Breast epithelium (tissue), 4 donors: Measurements from ENCODE around the gene MYO1B. TPM values are rescaled to one million over a fixed set of nuclear protein-coding genes. Genes with fewer than 3 reads are reported as not detected.

Source experiments
- DNase-seq, 2 donors: peaks; one replicate each; pipeline ENCODE4 v3.0.0-alpha.2; 2019; ENCODE audit warnings: low spot score in 2 of 2
- H3K27ac ChIP-seq, 2 donors: fragments of 200-600 bp; sonication (generic) in 1 of 2; one replicate each; pipeline ENCODE4 v1.5.1; 2016 to 2019; ENCODE audit warnings: mild to moderate bottlenecking in 1 of 2
- H3K27me3 ChIP-seq, 2 donors: fragments of 200-600 bp; sonication (generic) in 1 of 2; one replicate each; pipeline versions ENCODE4 v1.5.1 to v1.6.0; 2017 to 2019; ENCODE audit warnings: control low read depth in 1 of 2, mild to moderate bottlenecking in 1 of 2
- H3K36me3 ChIP-seq: fragments of 200-600 bp; one replicate; pipeline ENCODE4 v1.5.1; 2019
- H3K4me1 ChIP-seq, 2 donors: fragments of 200-600 bp; sonication (generic); one replicate each; pipeline ENCODE4 v1.5.1; 2016 to 2019; ENCODE audit warnings: control low read depth in 1 of 2
- H3K4me3 ChIP-seq, 3 donors: fragments of 200-600 bp; sonication (generic); 1 replicate in 2 of 3; 2 replicates in 1 of 3; pipeline ENCODE4 v1.5.1; 2016 to 2019; ENCODE audit warnings: mild to moderate bottlenecking in 3 of 3, moderate library complexity in 2 of 3
- H3K9me3 ChIP-seq, 2 donors: fragments of 200-600 bp; sonication (generic) in 1 of 2; one replicate each; pipeline ENCODE4 v1.5.1; 2016 to 2019; ENCODE audit warnings: control low read depth in 1 of 2
- CTCF ChIP-seq, 3 donors: fragments of 450-650 bp; IDR thresholded peaks; one replicate each; pipeline ENCODE4 v1.5.1; 2016 to 2017; ENCODE audit warnings: antibody characterized with exemption in 3 of 3, mild to moderate bottlenecking in 3 of 3, moderate library complexity in 3 of 3
- POLR2A ChIP-seq: fragments of 450-650 bp; IDR thresholded peaks from one replicate; pipeline ENCODE4 v1.6.1; 2016; ENCODE audit warnings: antibody characterized with exemption, mild to moderate bottlenecking, moderate library complexity
- POLR2AphosphoS5 ChIP-seq, 3 donors: sonication (generic); formaldehyde crosslinking; IDR thresholded peaks; one replicate each; pipeline ENCODE4 v1.6.1; 2017; ENCODE audit warnings: antibody characterized with exemption in 3 of 3
- intact Hi-C: fragments of 100-400 bp; cut with DNase I; formaldehyde crosslinking; loops from one replicate; pipeline ENCODE4 v1.15.1; 2023; ENCODE audit warnings: low total_unique reads
- total RNA-seq, 3 donors: library from RNA; depleted of rRNA; stranded (reverse); fragments of >200 nt; gene quantifications; one replicate each; pipeline ENCODE4 v1.1.0, GENCODE V29; 2016

Gene MYO1B
- total RNA-seq, 3 donors from 2014 or later = 34.1 to 73.9 (median 63.9) TPM

- intact Hi-C loops = no loop called here
- Histone ChIP-seq H3K36me3 (no peaks in the 10 kb centered on the region), H3K4me1 (no peaks in the 10 kb centered on the region), H3K27me3 (no peaks in the 10 kb centered on the region), H3K9me3 (no peaks in the 10 kb centered on the region), H3K4me3 (no peak overlapping the region), H3K27ac (peak overlapping the region in 1 of 2 donors; percentile 41)
- peak; percentile 27 to 59 for DNase-seq
- TF ChIP-seq CTCF (IDR thresholded peaks at IDR 0.05) (no peak), POLR2A (no peak), POLR2AphosphoS5 (IDR thresholded peaks at IDR 0.05) (no peak)
These were observed 137.6 kb downstream of the MYO1B start for GRCh38 chr2:191382801-191383200.

DNA sequence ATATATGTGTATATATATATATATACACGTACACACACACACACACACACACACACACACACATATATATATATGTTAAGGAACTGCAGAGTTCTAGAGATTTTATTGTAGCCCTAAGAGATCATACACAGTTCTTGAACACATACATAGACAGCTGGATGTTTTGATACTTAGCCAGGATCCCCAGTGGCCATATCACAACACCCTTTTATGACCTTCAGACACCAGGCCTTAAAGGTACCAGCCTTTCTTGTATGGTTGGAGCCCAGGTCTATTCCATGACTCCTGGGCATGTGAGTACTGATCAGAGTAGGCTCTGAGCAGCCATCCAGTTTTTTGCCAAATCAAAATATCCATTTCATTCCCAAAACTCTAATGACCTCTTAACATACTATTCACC lies 138.3 kb downstream of the MYO1B start:
- intact Hi-C loops = no loop called here
- H3K36me3 ChIP-seq = no peaks in the 10 kb centered on the region
- no peaks in the 10 kb centered on the region for H3K9me3 ChIP-seq
- TF ChIP-seq CTCF (IDR thresholded peaks at IDR 0.05) = no peak
- TF ChIP-seq POLR2A = no peak
- no peak for TF ChIP-seq POLR2AphosphoS5 (IDR thresholded peaks at IDR 0.05)
- no peaks in the 10 kb centered on the region for H3K4me1 ChIP-seq
- H3K4me3 ChIP-seq = no peak overlapping the region
- DNase-seq = no peak
- H3K27me3 ChIP-seq = no peaks in the 10 kb centered on the region
- no peak overlapping the region for H3K27ac ChIP-seq

DNA sequence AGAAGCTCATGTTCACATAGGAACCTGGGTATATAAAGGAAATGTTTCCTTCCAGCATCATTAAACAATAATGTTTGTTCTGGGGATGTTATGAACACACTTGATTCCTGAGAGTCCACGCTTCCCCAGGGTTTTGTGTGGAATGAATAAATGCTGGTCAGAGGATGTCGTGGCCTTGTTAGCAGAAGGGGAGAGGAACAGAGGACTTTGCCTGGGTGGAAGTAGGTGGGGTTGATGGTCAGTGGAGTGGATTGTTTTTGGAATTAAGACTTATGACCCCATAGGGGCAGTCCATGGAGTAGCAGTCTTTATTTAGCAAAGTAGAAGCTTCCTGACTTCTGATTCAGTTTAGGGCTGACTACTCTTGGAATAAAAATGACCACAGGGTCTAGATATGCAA lies 139.6 kb downstream of the MYO1B start:
- TF ChIP-seq POLR2A (no peak), POLR2AphosphoS5 (IDR thresholded peaks at IDR 0.05) (no peak), CTCF (IDR thresholded peaks at IDR 0.05) (no peak)
- Histone ChIP-seq H3K27ac (no peak overlapping the region), H3K27me3 (no peaks in the 10 kb centered on the region), H3K9me3 (no peaks in the 10 kb centered on the region), H3K4me3 (no peak overlapping the region), H3K4me1 (no peaks in the 10 kb centered on the region), H3K36me3 (no peaks in the 10 kb centered on the region)
- intact Hi-C loops = no loop called here
- DNase-seq = no peak

- TF ChIP-seq CTCF (IDR thresholded peaks at IDR 0.05) (no peak), POLR2A (no peak), POLR2AphosphoS5 (IDR thresholded peaks at IDR 0.05) (no peak)
- Histone ChIP-seq H3K4me3 (no peak overlapping the region), H3K36me3 (no peaks in the 10 kb centered on the region), H3K4me1 (no peaks in the 10 kb centered on the region), H3K27ac (no peak overlapping the region), H3K27me3 (no peaks in the 10 kb centered on the region), H3K9me3 (no peaks in the 10 kb centered on the region)
- intact Hi-C loops = no loop called here
- no peak for DNase-seq
These were observed 140.4 kb downstream of the MYO1B start for GRCh38 chr2:191385416-191386160.

DNA sequence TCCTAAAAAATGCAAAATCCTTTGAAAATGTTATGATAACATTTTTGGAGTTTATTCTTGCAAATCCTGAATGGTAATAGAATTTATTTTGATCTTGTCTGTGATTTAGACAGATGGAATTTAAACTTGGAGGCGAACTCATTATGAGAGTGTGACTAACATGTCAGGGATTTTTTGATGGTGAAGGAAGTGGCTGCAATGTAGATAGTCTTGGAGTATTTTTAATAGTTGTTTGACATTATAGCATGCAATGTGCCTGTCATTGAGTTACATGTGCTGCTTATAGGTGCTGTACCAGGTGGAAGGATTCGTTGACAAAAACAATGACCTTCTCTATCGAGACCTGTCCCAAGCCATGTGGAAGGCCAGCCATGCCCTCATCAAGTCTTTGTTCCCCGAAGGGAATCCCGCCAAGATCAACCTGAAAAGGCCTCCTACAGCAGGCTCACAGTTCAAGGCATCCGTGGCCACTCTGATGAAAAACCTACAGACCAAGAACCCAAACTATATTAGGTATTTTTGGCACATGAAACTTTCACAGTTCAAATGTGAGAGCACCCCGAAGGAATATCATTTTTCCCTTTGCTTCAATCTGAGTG lies 141.8 kb downstream of the MYO1B start:
- no peak for DNase-seq
- Histone ChIP-seq H3K36me3 (no peaks in the 10 kb centered on the region), H3K4me3 (no peak overlapping the region), H3K27me3 (no peaks in the 10 kb centered on the region), H3K4me1 (no peaks in the 10 kb centered on the region), H3K9me3 (no peaks in the 10 kb centered on the region), H3K27ac (no peak overlapping the region)
- intact Hi-C loops = no loop called here
- TF ChIP-seq POLR2AphosphoS5 (IDR thresholded peaks at IDR 0.05) (no peak), POLR2A (no peak), CTCF (IDR thresholded peaks at IDR 0.05) (no peak)
